Liver (tissue), 9 donors: ENCODE data around the gene ADORA3. TPM values are rescaled to one million over a fixed set of nuclear protein-coding genes. Genes with fewer than 3 reads are reported as not detected.

Experiments used
- DNase-seq: peaks from one replicate; pipeline ENCODE4 v3.0.0-alpha.2; 2017; ENCODE audit warnings: low spot score
- H3K27ac ChIP-seq, 2 donors: one replicate each; pipeline ENCODE4 v1.7.0; 2013; ENCODE audit warnings: inconsistent platforms in 2 of 2, low read length in 2 of 2, control low read depth in 1 of 2, low read depth in 1 of 2, mild to moderate bottlenecking in 1 of 2
- H3K27me3 ChIP-seq, 4 donors: one replicate each; pipeline versions ENCODE4 v1.6.1 to v1.7.0; 2013; ENCODE audit warnings: low read length in 3 of 4, inconsistent platforms in 1 of 4, mild to moderate bottlenecking in 1 of 4, moderate library complexity in 1 of 4; ENCODE audit not compliant: control insufficient read depth in 4 of 4, insufficient read depth in 4 of 4
- H3K36me3 ChIP-seq, 4 donors: one replicate each; pipeline versions ENCODE4 v1.6.1 to v1.7.0; 2013; ENCODE audit warnings: low read length in 3 of 4, mild to moderate bottlenecking in 3 of 4, low read depth in 1 of 4, moderate library complexity in 1 of 4; ENCODE audit not compliant: control insufficient read depth in 4 of 4, insufficient read depth in 3 of 4
- H3K4me1 ChIP-seq, 4 donors: one replicate each; pipeline versions ENCODE4 v1.6.1 to v1.7.0; 2013; ENCODE audit warnings: low read length in 3 of 4, mild to moderate bottlenecking in 3 of 4, moderate library complexity in 1 of 4; ENCODE audit not compliant: control insufficient read depth in 4 of 4, insufficient read depth in 4 of 4
- H3K4me3 ChIP-seq, 3 donors: one replicate each; pipeline versions ENCODE4 v1.6.1 to v1.7.0; 2013; ENCODE audit warnings: low read length in 3 of 3, control low read depth in 1 of 3, low read depth in 1 of 3, mild to moderate bottlenecking in 1 of 3
- H3K9ac ChIP-seq, 2 donors: one replicate each; pipeline ENCODE4 v1.7.0; 2013; ENCODE audit warnings: low read length in 2 of 2, mild to moderate bottlenecking in 2 of 2, moderate library complexity in 2 of 2, control low read depth in 1 of 2, low read depth in 1 of 2
- H3K9me3 ChIP-seq, 4 donors: one replicate each; pipeline versions ENCODE4 v1.6.1 to v1.7.0; 2013; ENCODE audit warnings: low read length in 3 of 4; ENCODE audit not compliant: control insufficient read depth in 4 of 4
- CTCF ChIP-seq: fragments of 150-350 bp; IDR thresholded peaks from 2 replicates; pipeline ENCODE4 v1.5.1; 2017; ENCODE audit warnings: improper control_type of control experiment, low read depth, low read length; ENCODE audit not compliant: missing input control
- EGR1 ChIP-seq, 2 donors: IDR thresholded peaks; 2 replicates each; pipeline ENCODE4 v1.6.1; 2016 to 2018; ENCODE audit warnings: antibody characterized with exemption in 2 of 2, low read depth in 2 of 2
- FOXA1 ChIP-seq: IDR thresholded peaks from 2 replicates; pipeline ENCODE4 v1.6.1; 2016; ENCODE audit warnings: antibody characterized with exemption
- FOXA2 ChIP-seq: IDR thresholded peaks from 2 replicates; pipeline ENCODE4 v1.6.1; 2016; ENCODE audit warnings: antibody characterized with exemption
- GABPA ChIP-seq, 2 donors: IDR thresholded peaks in 1 of 2; conservative IDR thresholded peaks in 1 of 2; 2 replicates each; pipeline ENCODE4 v1.6.1; 2016; ENCODE audit warnings: antibody characterized with exemption in 2 of 2, mild to moderate bottlenecking in 1 of 2, moderate library complexity in 1 of 2
- HNF4A ChIP-seq, 2 donors: conservative IDR thresholded peaks; 2 replicates each; pipeline ENCODE4 v1.6.1; 2016; ENCODE audit warnings: antibody characterized with exemption in 2 of 2, mild to moderate bottlenecking in 2 of 2
- HNF4G ChIP-seq: IDR thresholded peaks from 2 replicates; pipeline ENCODE4 v1.6.1; 2016; ENCODE audit warnings: antibody characterized with exemption
- JUND ChIP-seq, 2 donors: IDR thresholded peaks; 2 replicates each; pipeline ENCODE4 v1.6.1; 2016; ENCODE audit warnings: antibody characterized with exemption in 2 of 2
- MAX ChIP-seq: IDR thresholded peaks from 2 replicates; pipeline ENCODE4 v1.6.1; 2016; ENCODE audit warnings: antibody characterized with exemption
- NR2F2 ChIP-seq: IDR thresholded peaks from 2 replicates; pipeline ENCODE4 v1.6.1; 2016; ENCODE audit warnings: antibody characterized with exemption
- RAD21 ChIP-seq, 2 donors: IDR thresholded peaks; 2 replicates each; pipeline ENCODE4 v1.6.1; 2016; ENCODE audit warnings: antibody characterized with exemption in 2 of 2, mild to moderate bottlenecking in 2 of 2
- RXRA ChIP-seq, 2 donors: IDR thresholded peaks; 2 replicates each; pipeline ENCODE4 v1.6.1; 2017 to 2018; ENCODE audit warnings: antibody characterized with exemption in 2 of 2, mild to moderate bottlenecking in 1 of 2
- SP1 ChIP-seq: IDR thresholded peaks from 2 replicates; pipeline ENCODE4 v1.6.1; 2018; ENCODE audit warnings: antibody characterized with exemption, mild to moderate bottlenecking
- TAF1 ChIP-seq: conservative IDR thresholded peaks from 2 replicates; pipeline ENCODE4 v1.6.1; 2016; ENCODE audit warnings: antibody characterized with exemption, mild to moderate bottlenecking
- YY1 ChIP-seq: IDR thresholded peaks from 2 replicates; pipeline ENCODE4 v1.6.1; 2016; ENCODE audit warnings: antibody characterized with exemption, mild to moderate bottlenecking
- WGBS: extraction: QIAGEN DNeasy Blood & Tissue Kit; methylation state at CpG from one replicate; pipeline ENCODE4 v1.1.7; 2013; 5-methylcytosine and 5-hydroxymethylcytosine counted together
- polyA plus RNA-seq, 2 donors: library from polyadenylated mRNA; stranded (reverse) in 1 of 2; unstranded in 1 of 2; fragments of 200-250 nt in 1 of 2; fragments of >200 nt in 1 of 2; fragmentation: Nextera tagmentation in 1 of 2; extraction: Ambion mirVana in 1 of 2; gene quantifications; one replicate each; pipeline versions ENCODE4 v1.2.1 to v1.2.3, GENCODE V29; 2013 to 2015
- total RNA-seq, 2 donors: library from RNA; depleted of rRNA; stranded (reverse); fragments of >200 nt; gene quantifications; one replicate each; pipeline ENCODE4 v1.2.3, GENCODE V29; 2014
- TF ChIP-seq, protein P1 (sequence below): IDR thresholded peaks from 2 replicates; pipeline ENCODE4 v1.6.1; 2016; ENCODE audit warnings: antibody characterized with exemption, mild to moderate bottlenecking
- TF ChIP-seq, protein P2 (sequence below): IDR thresholded peaks from 2 replicates; pipeline ENCODE4 v1.6.1; 2016; ENCODE audit warnings: antibody characterized with exemption
- TF ChIP-seq, protein P3 (sequence below): IDR thresholded peaks from 2 replicates; pipeline ENCODE4 v1.6.1; 2016; ENCODE audit warnings: antibody characterized with exemption
- donor health status: healthy.
- donor health status: healthy.
- donor health status: healthy.
- donor health status: healthy.
- donor health status: healthy.

The ADORA3 gene
- total and polyA plus RNA-seq, 4 donors, result 0.97 to 5.6 (median 3.2) TPM

DNA sequence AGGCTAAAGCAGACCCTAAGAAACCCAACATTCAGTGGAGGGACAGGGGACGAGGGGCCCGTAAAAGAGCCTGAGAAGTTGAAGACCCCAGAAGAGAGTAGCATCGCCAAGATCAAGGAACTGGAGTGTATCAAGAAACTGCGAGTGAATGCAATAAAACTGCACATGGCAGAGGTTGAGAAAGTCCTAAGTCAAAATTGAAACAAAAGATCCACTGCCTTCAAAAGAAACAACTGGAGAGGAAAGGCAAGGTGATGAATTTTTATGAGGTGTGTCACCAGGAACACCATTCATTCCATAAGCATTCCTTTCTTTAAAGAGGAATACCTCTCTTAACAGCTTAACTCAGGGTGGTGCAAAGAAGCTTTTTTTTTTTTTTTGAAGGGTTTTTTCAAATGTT, 38.3 kb upstream of the ADORA3 start:
- Histone ChIP-seq H3K4me1 (peaks cover 2 to 10% (median 10%) of the 10 kb centered on the region in 4 donors), H3K36me3 (no peaks in the 10 kb centered on the region), H3K27me3 (no peaks in the 10 kb centered on the region), H3K4me3 (no peak overlapping the region), H3K9ac (no peak overlapping the region), H3K27ac (no peak overlapping the region), H3K9me3 (no peaks in the 10 kb centered on the region)
- no peak for DNase-seq
- TF ChIP-seq NR2F2 (no peak), FOXA1 (no peak), FOXA2 (no peak), RAD21 (IDR thresholded peaks at IDR 0.05) (no peak), JUND (IDR thresholded peaks at IDR 0.05) (no peak), RXRA (IDR thresholded peaks at IDR 0.05) (no peak), GABPA (IDR thresholded peaks at IDR 0.05 in 1 of 2, conservative IDR thresholded peaks at IDR 0.05 in 1 of 2) (no peak), CTCF (no peak), SP1 (no peak), MAX (no peak), HNF4G (no peak), YY1 (no peak), EGR1 (IDR thresholded peaks at IDR 0.05; ENCODE audit: low read depth in 2 of 2) (no peak), HNF4A (conservative IDR thresholded peaks at IDR 0.05) (no peak)
- TF ChIP-seq, protein P1, sequence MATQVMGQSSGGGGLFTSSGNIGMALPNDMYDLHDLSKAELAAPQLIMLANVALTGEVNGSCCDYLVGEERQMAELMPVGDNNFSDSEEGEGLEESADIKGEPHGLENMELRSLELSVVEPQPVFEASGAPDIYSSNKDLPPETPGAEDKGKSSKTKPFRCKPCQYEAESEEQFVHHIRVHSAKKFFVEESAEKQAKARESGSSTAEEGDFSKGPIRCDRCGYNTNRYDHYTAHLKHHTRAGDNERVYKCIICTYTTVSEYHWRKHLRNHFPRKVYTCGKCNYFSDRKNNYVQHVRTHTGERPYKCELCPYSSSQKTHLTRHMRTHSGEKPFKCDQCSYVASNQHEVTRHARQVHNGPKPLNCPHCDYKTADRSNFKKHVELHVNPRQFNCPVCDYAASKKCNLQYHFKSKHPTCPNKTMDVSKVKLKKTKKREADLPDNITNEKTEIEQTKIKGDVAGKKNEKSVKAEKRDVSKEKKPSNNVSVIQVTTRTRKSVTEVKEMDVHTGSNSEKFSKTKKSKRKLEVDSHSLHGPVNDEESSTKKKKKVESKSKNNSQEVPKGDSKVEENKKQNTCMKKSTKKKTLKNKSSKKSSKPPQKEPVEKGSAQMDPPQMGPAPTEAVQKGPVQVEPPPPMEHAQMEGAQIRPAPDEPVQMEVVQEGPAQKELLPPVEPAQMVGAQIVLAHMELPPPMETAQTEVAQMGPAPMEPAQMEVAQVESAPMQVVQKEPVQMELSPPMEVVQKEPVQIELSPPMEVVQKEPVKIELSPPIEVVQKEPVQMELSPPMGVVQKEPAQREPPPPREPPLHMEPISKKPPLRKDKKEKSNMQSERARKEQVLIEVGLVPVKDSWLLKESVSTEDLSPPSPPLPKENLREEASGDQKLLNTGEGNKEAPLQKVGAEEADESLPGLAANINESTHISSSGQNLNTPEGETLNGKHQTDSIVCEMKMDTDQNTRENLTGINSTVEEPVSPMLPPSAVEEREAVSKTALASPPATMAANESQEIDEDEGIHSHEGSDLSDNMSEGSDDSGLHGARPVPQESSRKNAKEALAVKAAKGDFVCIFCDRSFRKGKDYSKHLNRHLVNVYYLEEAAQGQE, result no peak
- TF ChIP-seq, protein P2, sequence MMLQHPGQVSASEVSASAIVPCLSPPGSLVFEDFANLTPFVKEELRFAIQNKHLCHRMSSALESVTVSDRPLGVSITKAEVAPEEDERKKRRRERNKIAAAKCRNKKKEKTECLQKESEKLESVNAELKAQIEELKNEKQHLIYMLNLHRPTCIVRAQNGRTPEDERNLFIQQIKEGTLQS, result no peak
- TF ChIP-seq, protein P3, sequence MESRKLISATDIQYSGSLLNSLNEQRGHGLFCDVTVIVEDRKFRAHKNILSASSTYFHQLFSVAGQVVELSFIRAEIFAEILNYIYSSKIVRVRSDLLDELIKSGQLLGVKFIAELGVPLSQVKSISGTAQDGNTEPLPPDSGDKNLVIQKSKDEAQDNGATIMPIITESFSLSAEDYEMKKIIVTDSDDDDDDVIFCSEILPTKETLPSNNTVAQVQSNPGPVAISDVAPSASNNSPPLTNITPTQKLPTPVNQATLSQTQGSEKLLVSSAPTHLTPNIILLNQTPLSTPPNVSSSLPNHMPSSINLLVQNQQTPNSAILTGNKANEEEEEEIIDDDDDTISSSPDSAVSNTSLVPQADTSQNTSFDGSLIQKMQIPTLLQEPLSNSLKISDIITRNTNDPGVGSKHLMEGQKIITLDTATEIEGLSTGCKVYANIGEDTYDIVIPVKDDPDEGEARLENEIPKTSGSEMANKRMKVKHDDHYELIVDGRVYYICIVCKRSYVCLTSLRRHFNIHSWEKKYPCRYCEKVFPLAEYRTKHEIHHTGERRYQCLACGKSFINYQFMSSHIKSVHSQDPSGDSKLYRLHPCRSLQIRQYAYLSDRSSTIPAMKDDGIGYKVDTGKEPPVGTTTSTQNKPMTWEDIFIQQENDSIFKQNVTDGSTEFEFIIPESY, result no peak
- 91% methylated on average over 4 of the region's 4 CpGs for WGBS

DNA sequence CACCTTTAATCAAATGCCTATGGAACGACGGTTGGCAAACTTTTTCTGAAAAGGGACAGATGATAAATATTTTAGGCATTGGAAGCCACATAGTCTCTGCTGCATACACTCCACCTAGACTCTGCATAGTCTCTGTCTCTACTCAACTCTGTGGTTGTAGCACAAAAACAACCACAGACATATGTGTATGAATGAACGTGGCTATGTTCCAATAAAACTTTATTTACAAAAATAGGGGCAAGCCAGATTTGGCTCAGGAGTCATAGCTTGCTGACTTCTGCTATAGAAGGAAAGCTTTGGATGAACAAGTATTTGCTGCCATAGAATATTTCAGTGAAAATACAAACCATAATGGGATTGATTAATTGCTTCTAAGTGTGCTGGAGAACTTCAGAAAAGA, 37.5 kb upstream of the ADORA3 start:
- H3K4me1 ChIP-seq, result peaks cover 2 to 13% (median 11%) of the 10 kb centered on the region in 4 donors
- H3K36me3 ChIP-seq, result no peaks in the 10 kb centered on the region
- H3K27ac ChIP-seq, result no peak overlapping the region
- no peak overlapping the region for H3K4me3 ChIP-seq
- WGBS, result 91% methylated on average over 3 of the region's 3 CpGs
- no peak overlapping the region for H3K9ac ChIP-seq
- DNase-seq, result no peak
- H3K9me3 ChIP-seq, result no peaks in the 10 kb centered on the region
- no peaks in the 10 kb centered on the region for H3K27me3 ChIP-seq
- TF ChIP-seq FOXA2 (no peak), RAD21 (IDR thresholded peaks at IDR 0.05) (no peak), TAF1 (no peak), HNF4A (conservative IDR thresholded peaks at IDR 0.05) (no peak), FOXA1 (no peak), EGR1 (IDR thresholded peaks at IDR 0.05; ENCODE audit: low read depth in 2 of 2) (no peak), HNF4G (no peak), JUND (IDR thresholded peaks at IDR 0.05) (no peak), RXRA (IDR thresholded peaks at IDR 0.05) (no peak), NR2F2 (no peak)
- TF ChIP-seq, protein P3, result no peak
- TF ChIP-seq, protein P1, result no peak
- TF ChIP-seq, protein P2, result no peak
